K562 (cell line): ENCODE measurements around the gene HS3ST5. TPM values are rescaled to one million over a fixed set of nuclear protein-coding genes. Genes with fewer than 3 reads are reported as not detected.

ENCODE experiments used
- ATAC-seq: fragments of 200-7000 bp; cut with Tn5 transposase; 3 replicates; pipeline ENCODE4 v1.9.1; 2020; ENCODE audit warnings: moderate library complexity
- BruUV-seq: library from RNA; stranded (reverse); fragments of 400-500 nt; replicated peaks from 2 replicates; lab custom pipeline; 2021; lab: Mats Ljungman, UMichigan
- CTCF ChIA-PET: fragments of 300-600 bp; formaldehyde crosslinking; extraction: SDS; loops from one replicate; lab custom pipeline; 2021; ENCODE audit warnings: low intra/inter-chr PET ratio; lab: Yijun Ruan, JAX
- POLR2A ChIA-PET: fragments of 300-600, 350-650 bp; sonication (Branson Sonifier 250); formaldehyde crosslinking; extraction: SDS; loops from one replicate; lab custom pipeline; 2021; ENCODE audit warnings: antibody characterized with exemption, inconsistent platforms; lab: Yijun Ruan, JAX
- DNase-seq, 4 experiments: peaks; one replicate each; pipeline versions ENCODE4 v3.0.0 to v3.0.0-alpha.2; 2011 to 2018; ENCODE audit warnings: low spot score in 3 of 4, mixed read lengths in 3 of 4; ENCODE audit errors: extremely low read depth in 1 of 4
- FAIRE-seq: peaks from 2 replicates; lab custom pipeline; 2011; peaks lifted over from hg19 to GRCh38; lab: Jason Lieb, UNC
- H2AFZ ChIP-seq: 2 replicates; pipeline ENCODE4 v1.6.0; 2011; ENCODE audit warnings: low read depth, low read length, control low read depth, inconsistent platforms
- H3K27ac ChIP-seq: fragments of 200-600 bp; 3 replicates; pipeline ENCODE4 v1.8.0; 2011; ENCODE audit warnings: low read depth, mild to moderate bottlenecking, control low read depth, inconsistent platforms, low read length, moderate library complexity, mixed read lengths; ENCODE audit errors: extremely low read depth
- H3K27me3 ChIP-seq, 2 experiments: fragments of 300-600 bp in 1 of 2; 2 replicates in 1 of 2; 3 replicates in 1 of 2; pipeline versions ENCODE4 v1.6.0 to v1.8.0; 2011; ENCODE audit warnings: inconsistent platforms in 2 of 2, low read length in 2 of 2, mild to moderate bottlenecking in 1 of 2, mixed read lengths in 1 of 2, moderate library complexity in 1 of 2; ENCODE audit not compliant: control insufficient read depth in 2 of 2, insufficient read depth in 2 of 2
- H3K36me3 ChIP-seq: fragments of 300-600 bp; 3 replicates; pipeline ENCODE4 v1.8.0; 2011; ENCODE audit warnings: mild to moderate bottlenecking, low read length, inconsistent platforms; ENCODE audit not compliant: control insufficient read depth, insufficient read depth
- H3K4me1 ChIP-seq, 2 experiments: fragments of 200-600 bp in 1 of 2; replicated peaks in 1 of 2; 2 replicates in 1 of 2; 3 replicates in 1 of 2; pipeline versions ENCODE4 v1.5.1 to v1.8.0; 2011; ENCODE audit warnings: inconsistent platforms in 2 of 2, low read length in 2 of 2, mild to moderate bottlenecking in 1 of 2, mixed read lengths in 1 of 2, moderate library complexity in 1 of 2; ENCODE audit not compliant: control insufficient read depth in 2 of 2, insufficient read depth in 2 of 2
- H3K4me2 ChIP-seq: 2 replicates; pipeline ENCODE4 v1.6.1; 2011; ENCODE audit warnings: low read length, control low read depth, inconsistent platforms, mixed read lengths; ENCODE audit not compliant: insufficient read depth
- H3K4me3 ChIP-seq: fragments of 200-600 bp; sonication (generic), shearing (Covaris generic); 2 replicates; pipeline ENCODE4 v1.5.1; 2016; ENCODE audit warnings: control low read depth, inconsistent platforms
- H3K79me2 ChIP-seq: fragments of 200-600 bp; 3 replicates; pipeline ENCODE4 v1.8.0; 2011; ENCODE audit warnings: low read length, inconsistent platforms; ENCODE audit not compliant: control insufficient read depth, insufficient read depth
- H3K9ac ChIP-seq, 2 experiments: 2 replicates each; pipeline versions ENCODE4 v1.6.0 to v1.6.1; 2011; ENCODE audit warnings: low read depth in 2 of 2, low read length in 2 of 2, control low read depth in 1 of 2, inconsistent platforms in 1 of 2, mild to moderate bottlenecking in 1 of 2, mixed read lengths in 1 of 2; ENCODE audit not compliant: insufficient read depth in 1 of 2
- H3K9me1 ChIP-seq: one replicate; pipeline ENCODE4 v1.6.0; 2011; ENCODE audit warnings: inconsistent platforms, mild to moderate bottlenecking, low read length, moderate library complexity; ENCODE audit not compliant: control insufficient read depth, insufficient read depth
- H3K9me3 ChIP-seq: replicated peaks from 2 replicates; pipeline ENCODE4 v1.5.1; 2011; ENCODE audit warnings: low read depth, low read length, inconsistent platforms; ENCODE audit not compliant: control insufficient read depth, insufficient read depth
- H4K20me1 ChIP-seq: replicated peaks from 2 replicates; pipeline ENCODE4 v1.6.1; 2011; ENCODE audit warnings: low read length, inconsistent platforms, mixed read lengths; ENCODE audit not compliant: control insufficient read depth, insufficient read depth
- MAFG ChIP-seq: fragments of 450-650 bp; conservative IDR thresholded peaks from 2 replicates; pipeline ENCODE4 v1.6.1; 2016; ENCODE audit warnings: missing genetic modification characterization, missing compliant biosample characterization
- MAFK ChIP-seq: IDR thresholded peaks from 2 replicates; pipeline ENCODE4 v1.6.1; 2011; ENCODE audit warnings: low read length, improper control_type of control experiment
- MLLT1 ChIP-seq, 2 experiments: fragments of 450-650 bp; IDR thresholded peaks; 2 replicates each; pipeline ENCODE4 v1.6.1; 2016
- MYC ChIP-seq, 2 experiments: fragments of 250-450 bp in 1 of 2; sonication (Bioruptor Pico) in 1 of 2; IDR thresholded peaks; 2 replicates each; pipeline versions ENCODE4 v1.5.1 to v1.6.1; 2012 to 2021; ENCODE audit warnings: low read depth in 2 of 2, borderline replicate concordance in 1 of 2, improper control_type of control experiment in 1 of 2, low read length in 1 of 2, mild to moderate bottlenecking in 1 of 2, moderate library complexity in 1 of 2
- ZNF316 ChIP-seq: fragments of 450-650 bp; IDR thresholded peaks from 2 replicates; pipeline ENCODE4 v1.6.1; 2016
- WGBS: fragments of 100-300 bp; shearing (Covaris generic); methylation state at CpG from one replicate; pipeline ENCODE4 v1.1.6; 2016; ENCODE audit warnings: low coverage, mixed read lengths; ENCODE audit not compliant: insufficient coverage; ENCODE audit errors: missing lambda C conversion rate; 5-methylcytosine and 5-hydroxymethylcytosine counted together
- in situ Hi-C: fragments of 300-500 bp; cut with MboI; formaldehyde crosslinking; loops from 4 replicates; pipeline ENCODE4 v1.15.0; 2018; ENCODE audit warnings: inconsistent platforms, mixed read lengths
- intact Hi-C: fragments of 100-400 bp; cut with micrococcal nuclease; formaldehyde crosslinking; loops from 2 replicates; pipeline ENCODE4 v1.14.2; 2022
- polyA plus RNA-seq, 8 experiments: library from polyadenylated mRNA; depleted of rRNA in 4 of 8; stranded (reverse) in 5 of 8; unstranded in 3 of 8; fragments of >200 nt; fragmentation: Nextera tagmentation in 2 of 8; fragmentation: Illumina TruSeq in 1 of 8; extraction: Ambion mirVana in 2 of 8; extraction: Trizol in 1 of 8; gene quantifications; 2 replicates each; pipeline versions ENCODE4 v1.2.1 to v1.2.3, GENCODE V29; 2011 to 2014; ENCODE audit warnings: inconsistent platforms in 1 of 8, missing spikeins in 1 of 8
- total RNA-seq, 7 experiments: library from RNA; depleted of rRNA in 6 of 7; stranded (reverse); fragments of >200 nt in 6 of 7; fragmentation: Illumina TruSeq in 2 of 7; extraction: Trizol in 2 of 7; gene quantifications; 2 replicates each; pipeline versions ENCODE4 v1.2.1 to v1.2.3, GENCODE V29; 2011 to 2021; ENCODE audit warnings: low replicate concordance in 1 of 7
- TF ChIP-seq, protein P1 (sequence below): sonication (generic); formaldehyde crosslinking; IDR thresholded peaks from 2 replicates; pipeline ENCODE4 v1.8.1; 2023; ENCODE audit warnings: mild to moderate bottlenecking, missing genetic modification reagents

Gene HS3ST5
- total and polyA plus RNA-seq, 9 of the 15 experiments (the other 6 are each of a cell fraction or from before 2014, with no cell fraction given), result not detected

DNA sequence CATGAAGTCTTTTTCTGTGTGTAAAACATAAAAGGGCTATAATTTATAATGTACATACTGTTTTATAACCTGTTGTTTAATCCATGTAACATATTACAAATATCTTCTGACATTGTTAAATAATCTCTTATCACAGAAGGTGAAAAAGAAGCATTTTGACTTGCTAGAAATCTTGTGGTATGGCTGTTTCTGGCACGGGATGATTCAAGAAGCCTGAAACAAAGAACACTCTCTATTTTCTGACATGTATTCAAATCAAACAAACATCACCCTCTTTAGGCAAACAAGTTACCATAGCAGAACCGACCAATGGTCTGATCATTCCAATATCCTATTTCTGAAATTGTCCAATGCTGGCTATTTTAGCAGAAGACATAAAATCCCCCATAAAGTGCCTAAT, 55.4 kb downstream of the HS3ST5 start:
- BruUV-seq, result no TSS peak
- TF ChIP-seq MYC (IDR thresholded peaks at IDR 0.05; ENCODE audit: low read depth, low read length) (no peak), MYC (CRISPR knock-in tag; IDR thresholded peaks at IDR 0.05; ENCODE audit: borderline replicate concordance, low read depth) (no peak), MLLT1 (IDR thresholded peaks at IDR 0.05) (no peak)
- no peak for FAIRE-seq

DNA sequence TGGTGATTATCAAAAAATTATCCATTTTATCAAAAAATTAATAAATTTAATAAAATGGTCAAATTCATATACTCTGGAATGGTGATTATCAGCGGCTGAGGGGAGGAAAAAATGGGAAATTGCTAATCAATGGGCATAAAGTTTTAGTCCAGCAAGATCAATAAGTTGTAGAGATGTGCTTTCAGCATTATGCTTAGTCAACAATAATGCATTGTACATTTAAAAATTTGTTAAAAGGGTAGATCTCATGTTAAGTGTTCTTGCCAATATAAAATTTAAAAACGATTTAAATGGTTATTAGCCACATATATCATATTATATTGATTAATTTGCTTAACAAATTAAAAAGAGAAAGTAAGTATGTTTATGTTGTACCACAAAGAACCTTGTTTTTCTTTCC, 56.6 kb downstream of the HS3ST5 start:
- in situ Hi-C loops (no loop called here), intact Hi-C loops (no loop called here)
- H3K4me3 ChIP-seq, result no peak overlapping the region
- H3K27me3 ChIP-seq, result no peaks in the 10 kb centered on the region
- ATAC-seq, result no peak
- H3K27ac ChIP-seq, result no peak overlapping the region
- no peak for FAIRE-seq
- H3K9me1 ChIP-seq, result no peaks in the 10 kb centered on the region
- no peaks in the 10 kb centered on the region for H3K36me3 ChIP-seq
- no peaks in the 10 kb centered on the region for H4K20me1 ChIP-seq
- ChIA-PET POLR2A (no interaction called here), CTCF (no interaction called here)
- no peaks in the 10 kb centered on the region for H3K79me2 ChIP-seq
- no peak overlapping the region for H3K4me2 ChIP-seq
- WGBS, result 0% methylated on average over 2 of the region's 2 CpGs
- no peak overlapping the region for H2AFZ ChIP-seq
- no peaks in the 10 kb centered on the region for H3K9me3 ChIP-seq
- peak; percentile 11; the same call in 1 of the 2 replicates for TF ChIP-seq MAFK
- TF ChIP-seq, protein P1, sequence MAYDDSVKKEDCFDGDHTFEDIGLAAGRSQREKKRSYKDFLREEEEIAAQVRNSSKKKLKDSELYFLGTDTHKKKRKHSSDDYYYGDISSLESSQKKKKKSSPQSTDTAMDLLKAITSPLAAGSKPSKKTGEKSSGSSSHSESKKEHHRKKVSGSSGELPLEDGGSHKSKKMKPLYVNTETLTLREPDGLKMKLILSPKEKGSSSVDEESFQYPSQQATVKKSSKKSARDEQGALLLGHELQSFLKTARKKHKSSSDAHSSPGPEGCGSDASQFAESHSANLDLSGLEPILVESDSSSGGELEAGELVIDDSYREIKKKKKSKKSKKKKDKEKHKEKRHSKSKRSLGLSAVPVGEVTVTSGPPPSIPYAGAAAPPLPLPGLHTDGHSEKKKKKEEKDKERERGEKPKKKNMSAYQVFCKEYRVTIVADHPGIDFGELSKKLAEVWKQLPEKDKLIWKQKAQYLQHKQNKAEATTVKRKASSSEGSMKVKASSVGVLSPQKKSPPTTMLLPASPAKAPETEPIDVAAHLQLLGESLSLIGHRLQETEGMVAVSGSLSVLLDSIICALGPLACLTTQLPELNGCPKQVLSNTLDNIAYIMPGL (CRISPR knock-in tag), result no peak
- TF ChIP-seq MAFG (tag), result 0 out of 2 replicates have a peak, but pooled peaks have one; percentile 34
- TF ChIP-seq ZNF316, result peak; percentile 56
- no TSS peak for BruUV-seq
- DNase-seq, result no peak
- no peaks in the 10 kb centered on the region for H3K4me1 ChIP-seq
- no peak overlapping the region for H3K9ac ChIP-seq

More for the DNA sequence above, 55.4 kb downstream of the HS3ST5 start:
- Histone ChIP-seq H3K9me1 (no peaks in the 10 kb centered on the region), H3K36me3 (no peaks in the 10 kb centered on the region), H3K9me3 (no peaks in the 10 kb centered on the region), H3K27me3 (no peaks in the 10 kb centered on the region), H3K4me2 (no peak overlapping the region), H3K27ac (no peak overlapping the region), H4K20me1 (no peaks in the 10 kb centered on the region), H2AFZ (no peak overlapping the region), H3K79me2 (no peaks in the 10 kb centered on the region), H3K4me1 (no peaks in the 10 kb centered on the region), H3K9ac (no peak overlapping the region), H3K4me3 (no peak overlapping the region)
- POLR2A ChIA-PET, result no interaction called here
- no peak for DNase-seq
- ATAC-seq, result no peak
- 0% methylated on average over 2 of the region's 2 CpGs for WGBS
- CTCF ChIA-PET, result no interaction called here
- intact Hi-C loops (no loop called here), in situ Hi-C loops (no loop called here)
